GM12878 (cell line): ENCODE data around the gene INPP5D. TPM values are rescaled to one million over a fixed set of nuclear protein-coding genes. Genes with fewer than 3 reads are reported as not detected.

Source experiments
- ASH2L ChIP-seq: fragments of 300-600, 200-600 bp; sonication (generic); IDR thresholded peaks from 2 replicates; pipeline ENCODE4 v1.6.1; 2017; ENCODE audit warnings: low read depth, mild to moderate bottlenecking, borderline replicate concordance
- BMI1 ChIP-seq: fragments of 450-650 bp; IDR thresholded peaks from 2 replicates; pipeline ENCODE4 v1.6.1; 2016; ENCODE audit warnings: mild to moderate bottlenecking, moderate library complexity, borderline replicate concordance
- CBX3 ChIP-seq: fragments of 200-600 bp; sonication (generic); IDR thresholded peaks from 2 replicates; pipeline ENCODE4 v1.6.1; 2016; ENCODE audit warnings: low read depth, borderline replicate concordance
- CEBPB ChIP-seq, 2 experiments: fragments of 150-350 bp in 1 of 2; IDR thresholded peaks; 2 replicates each; pipeline ENCODE4 v1.6.1; 2012 to 2014; ENCODE audit warnings: low read depth in 2 of 2, low read length in 2 of 2, borderline replicate concordance in 1 of 2, inconsistent platforms in 1 of 2
- CHD4 ChIP-seq: fragments of 200-600 bp; sonication (generic); IDR thresholded peaks from 2 replicates; pipeline ENCODE4 v1.6.1; 2016; ENCODE audit warnings: mild to moderate bottlenecking
- EED ChIP-seq: sonication (generic); IDR thresholded peaks from 2 replicates; pipeline ENCODE4 v1.6.1; 2016; ENCODE audit warnings: antibody characterized with exemption, low read depth
- HCFC1 ChIP-seq: fragments of 150-350 bp; IDR thresholded peaks from 2 replicates; pipeline ENCODE4 v1.6.1; 2014; ENCODE audit warnings: low read length
- HDGF ChIP-seq: fragments of 450-650 bp; IDR thresholded peaks from 2 replicates; pipeline ENCODE4 v1.6.1; 2016; ENCODE audit warnings: antibody characterized with exemption
- IRF4 ChIP-seq: IDR thresholded peaks from 2 replicates; pipeline ENCODE4 v1.6.1; 2011; ENCODE audit warnings: low read depth, low read length
- MEF2A ChIP-seq: IDR thresholded peaks from 2 replicates; pipeline ENCODE4 v1.6.1; 2011; ENCODE audit warnings: low read depth, mild to moderate bottlenecking, low read length, moderate library complexity; ENCODE audit not compliant: insufficient read depth
- MYB ChIP-seq: fragments of 150-350 bp; IDR thresholded peaks from 2 replicates; pipeline ENCODE4 v1.6.1; 2014; ENCODE audit warnings: mild to moderate bottlenecking, low read depth, low read length, borderline replicate concordance
- REST ChIP-seq: IDR thresholded peaks from 2 replicates; pipeline ENCODE4 v1.6.1; 2012; ENCODE audit warnings: mild to moderate bottlenecking, low read depth, low read length
- SIN3A ChIP-seq: IDR thresholded peaks from 2 replicates; pipeline ENCODE4 v1.6.1; 2012; ENCODE audit warnings: low read depth, low read length, improper control_type of control experiment
- TARDBP ChIP-seq: IDR thresholded peaks from 2 replicates; pipeline ENCODE4 v1.6.1; 2016; ENCODE audit warnings: borderline replicate concordance
- TCF12 ChIP-seq: IDR thresholded peaks from 2 replicates; pipeline ENCODE4 v1.6.1; 2011; ENCODE audit warnings: low read depth, mild to moderate bottlenecking, low read length
- WRNIP1 ChIP-seq: IDR thresholded peaks from 2 replicates; pipeline ENCODE4 v1.6.1; 2011; ENCODE audit warnings: low read depth, low read length, improper control_type of control experiment, borderline replicate concordance
- ZBTB40 ChIP-seq: fragments of 450-650 bp; IDR thresholded peaks from 2 replicates; pipeline ENCODE4 v1.6.1; 2016; ENCODE audit warnings: mild to moderate bottlenecking, moderate library complexity, borderline replicate concordance
- ZNF207 ChIP-seq: fragments of 450-650 bp; IDR thresholded peaks from 2 replicates; pipeline ENCODE4 v1.6.1; 2014; ENCODE audit warnings: antibody characterized with exemption, mild to moderate bottlenecking, borderline replicate concordance
- polyA plus RNA-seq, 11 experiments: library from polyadenylated mRNA; depleted of rRNA in 4 of 11; unstranded in 6 of 11; stranded (reverse) in 5 of 11; fragments of >200 nt; fragmentation: Nextera tagmentation in 4 of 11; fragmentation: Illumina TruSeq in 1 of 11; extraction: Ambion mirVana in 4 of 11; extraction: Trizol in 1 of 11; gene quantifications; 1 replicate in 1 of 11; 2 replicates in 10 of 11; pipeline versions ENCODE4 v1.2.1 to v1.2.3, GENCODE V29; 2011 to 2016; ENCODE audit warnings: inconsistent platforms in 2 of 11, missing spikeins in 2 of 11, low read depth in 1 of 11
- total RNA-seq, 4 experiments: library from RNA; depleted of rRNA in 3 of 4; stranded (reverse); fragments of >200 nt in 3 of 4; fragmentation: Illumina TruSeq in 1 of 4; extraction: Trizol in 1 of 4; gene quantifications; 2 replicates each; pipeline versions ENCODE4 v1.2.1 to v1.2.3, GENCODE V29; 2013 to 2021
- TF ChIP-seq, protein P1 (sequence below): fragments of 450-650 bp; IDR thresholded peaks from 2 replicates; pipeline ENCODE4 v1.6.1; 2017; ENCODE audit warnings: antibody characterized with exemption, mild to moderate bottlenecking, moderate library complexity
- TF ChIP-seq, protein P2 (sequence below): IDR thresholded peaks from 2 replicates; pipeline ENCODE4 v1.6.1; 2011; ENCODE audit warnings: mild to moderate bottlenecking, low read depth, low read length, moderate library complexity; ENCODE audit not compliant: insufficient replicate concordance

INPP5D gene
- total and polyA plus RNA-seq, 10 of the 15 experiments (the other 5 are each of a cell fraction or from before 2014, with no cell fraction given): 11.8 to 139 (median 88.8) TPM

GRCh38 chr2:233142355-233142897 is 82.3 kb downstream of the INPP5D start (continued):
- TF ChIP-seq, protein P1, sequence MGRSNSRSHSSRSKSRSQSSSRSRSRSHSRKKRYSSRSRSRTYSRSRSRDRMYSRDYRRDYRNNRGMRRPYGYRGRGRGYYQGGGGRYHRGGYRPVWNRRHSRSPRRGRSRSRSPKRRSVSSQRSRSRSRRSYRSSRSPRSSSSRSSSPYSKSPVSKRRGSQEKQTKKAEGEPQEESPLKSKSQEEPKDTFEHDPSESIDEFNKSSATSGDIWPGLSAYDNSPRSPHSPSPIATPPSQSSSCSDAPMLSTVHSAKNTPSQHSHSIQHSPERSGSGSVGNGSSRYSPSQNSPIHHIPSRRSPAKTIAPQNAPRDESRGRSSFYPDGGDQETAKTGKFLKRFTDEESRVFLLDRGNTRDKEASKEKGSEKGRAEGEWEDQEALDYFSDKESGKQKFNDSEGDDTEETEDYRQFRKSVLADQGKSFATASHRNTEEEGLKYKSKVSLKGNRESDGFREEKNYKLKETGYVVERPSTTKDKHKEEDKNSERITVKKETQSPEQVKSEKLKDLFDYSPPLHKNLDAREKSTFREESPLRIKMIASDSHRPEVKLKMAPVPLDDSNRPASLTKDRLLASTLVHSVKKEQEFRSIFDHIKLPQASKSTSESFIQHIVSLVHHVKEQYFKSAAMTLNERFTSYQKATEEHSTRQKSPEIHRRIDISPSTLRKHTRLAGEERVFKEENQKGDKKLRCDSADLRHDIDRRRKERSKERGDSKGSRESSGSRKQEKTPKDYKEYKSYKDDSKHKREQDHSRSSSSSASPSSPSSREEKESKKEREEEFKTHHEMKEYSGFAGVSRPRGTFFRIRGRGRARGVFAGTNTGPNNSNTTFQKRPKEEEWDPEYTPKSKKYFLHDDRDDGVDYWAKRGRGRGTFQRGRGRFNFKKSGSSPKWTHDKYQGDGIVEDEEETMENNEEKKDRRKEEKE: no peak
- TF ChIP-seq IRF4 (peak; percentile 73), ZBTB40 (no peak), MEF2A (no peak), HDGF (no peak), CBX3 (no peak), EED (peak; percentile 50; the same call in 1 of the 2 replicates), MYB (peak; percentile 44; the same call in 1 of the 2 replicates), SIN3A (peak; percentile 75; the same call in 1 of the 2 replicates), TCF12 (0 out of 2 replicates have a peak, but pooled peaks have one; percentile 40), REST (no peak), ZNF207 (no peak), ASH2L (no peak), HCFC1 (no peak), CHD4 (no peak), TARDBP (no peak), CEBPB (IDR thresholded peaks at IDR 0.05; ENCODE audit: borderline replicate concordance in 1 of 2, low read depth in 2 of 2, low read length in 2 of 2) (no peak), WRNIP1 (no peak), BMI1 (no peak)
- TF ChIP-seq, protein P2, sequence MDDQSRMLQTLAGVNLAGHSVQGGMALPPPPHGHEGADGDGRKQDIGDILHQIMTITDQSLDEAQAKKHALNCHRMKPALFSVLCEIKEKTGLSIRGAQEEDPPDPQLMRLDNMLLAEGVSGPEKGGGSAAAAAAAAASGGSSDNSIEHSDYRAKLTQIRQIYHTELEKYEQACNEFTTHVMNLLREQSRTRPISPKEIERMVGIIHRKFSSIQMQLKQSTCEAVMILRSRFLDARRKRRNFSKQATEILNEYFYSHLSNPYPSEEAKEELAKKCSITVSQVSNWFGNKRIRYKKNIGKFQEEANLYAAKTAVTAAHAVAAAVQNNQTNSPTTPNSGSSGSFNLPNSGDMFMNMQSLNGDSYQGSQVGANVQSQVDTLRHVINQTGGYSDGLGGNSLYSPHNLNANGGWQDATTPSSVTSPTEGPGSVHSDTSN: no peak
